Loucy (cell line): ENCODE results near the gene ATF6.
"Not testable (repeated sequence)": the region's sequence is repeated elsewhere in the genome, so short reads cannot be mapped to it uniquely, and the experiment has no call there.

Experiments used
- EZH2phosphoT487 ChIP-seq: fragments of 200-600 bp; IDR thresholded peaks from 2 replicates; pipeline ENCODE4 v1.6.1; 2018; ENCODE audit warnings: antibody characterized with exemption, mild to moderate bottlenecking, moderate library complexity, borderline replicate concordance
- TF ChIP-seq, protein P1 (sequence below): fragments of 200-600 bp; sonication (generic); conservative IDR thresholded peaks from 2 replicates; pipeline ENCODE4 v1.5.1; 2014; ENCODE audit warnings: mild to moderate bottlenecking, antibody characterized with exemption, low read length

DNA sequence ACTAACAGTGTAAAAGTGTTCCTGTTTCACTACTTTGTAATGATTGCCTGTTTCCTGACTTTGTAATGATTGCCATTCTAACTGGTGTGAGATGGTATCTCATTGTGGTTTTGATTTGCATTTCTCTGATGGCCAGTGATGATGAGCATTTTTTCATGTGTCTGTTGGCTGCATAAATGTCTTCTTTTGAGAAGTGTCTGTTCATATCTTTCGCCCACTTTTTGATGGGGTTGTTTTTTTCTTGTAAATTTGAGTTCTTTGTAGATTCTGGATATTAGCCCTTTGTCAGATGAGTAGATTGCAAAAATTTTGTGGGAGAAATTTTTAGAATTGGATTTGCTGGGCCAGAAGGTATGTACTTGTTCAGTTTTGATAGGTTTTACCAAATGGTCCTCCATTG lies 43.5 kb downstream of the ATF6 start:
- TF ChIP-seq, protein P1, sequence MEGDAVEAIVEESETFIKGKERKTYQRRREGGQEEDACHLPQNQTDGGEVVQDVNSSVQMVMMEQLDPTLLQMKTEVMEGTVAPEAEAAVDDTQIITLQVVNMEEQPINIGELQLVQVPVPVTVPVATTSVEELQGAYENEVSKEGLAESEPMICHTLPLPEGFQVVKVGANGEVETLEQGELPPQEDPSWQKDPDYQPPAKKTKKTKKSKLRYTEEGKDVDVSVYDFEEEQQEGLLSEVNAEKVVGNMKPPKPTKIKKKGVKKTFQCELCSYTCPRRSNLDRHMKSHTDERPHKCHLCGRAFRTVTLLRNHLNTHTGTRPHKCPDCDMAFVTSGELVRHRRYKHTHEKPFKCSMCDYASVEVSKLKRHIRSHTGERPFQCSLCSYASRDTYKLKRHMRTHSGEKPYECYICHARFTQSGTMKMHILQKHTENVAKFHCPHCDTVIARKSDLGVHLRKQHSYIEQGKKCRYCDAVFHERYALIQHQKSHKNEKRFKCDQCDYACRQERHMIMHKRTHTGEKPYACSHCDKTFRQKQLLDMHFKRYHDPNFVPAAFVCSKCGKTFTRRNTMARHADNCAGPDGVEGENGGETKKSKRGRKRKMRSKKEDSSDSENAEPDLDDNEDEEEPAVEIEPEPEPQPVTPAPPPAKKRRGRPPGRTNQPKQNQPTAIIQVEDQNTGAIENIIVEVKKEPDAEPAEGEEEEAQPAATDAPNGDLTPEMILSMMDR = not testable (repeated sequence)
- not testable (repeated sequence) for TF ChIP-seq EZH2phosphoT487
